Measurements from ENCODE around the gene NUDT14.

The NUDT14 gene

GRCh38 chr14:105168496-105168978, 12.6 kb downstream of the NUDT14 start, which contains the start of gene JAG2:
TSS of gene JAG2 (minus strand) at chr14:105168776. CDS start at chr14:105168420, 356 bp downstream.
- Mint-ChIP-seq H3K4me1 (peaks cover 19% of the 10 kb centered on the region), H3K9me3 (no peaks in the 10 kb centered on the region), H3K27ac (no peak within 1 kb of the TSS), H3K27me3 (peaks cover 84% of the 10 kb centered on the region), H3K4me3 (peak within 1 kb of the TSS; percentile 72), H3K36me3 (no peaks in the 10 kb centered on the region)
- DNase-seq, result peak; percentile 76
- CTCF ChIA-PET, result interaction anchor here (0.8 to 1.4 kb wide), 4 partner anchors 19 to 321 kb away, joined by 3 read pairs; no protein-coding TSS in a partner anchor

- peak overlapping the region; percentile 61 for H3K4me3 Mint-ChIP-seq
- DNase-seq, result no peak
- CTCF ChIA-PET, result interaction anchor here (0.8 to 0.9 kb wide), 2 partner anchors 20 to 78 kb away, joined by 3 read pairs; no protein-coding TSS in a partner anchor
- peaks cover 80% of the 10 kb centered on the region for H3K27me3 Mint-ChIP-seq
- peaks cover 16% of the 10 kb centered on the region for H3K4me1 Mint-ChIP-seq
- H3K9me3 Mint-ChIP-seq, result no peaks in the 10 kb centered on the region
- H3K27ac Mint-ChIP-seq, result no peak overlapping the region
- no peaks in the 10 kb centered on the region for H3K36me3 Mint-ChIP-seq
These were observed 13.1 kb downstream of the NUDT14 start for GRCh38 chr14:105168093-105168420.

- Mint-ChIP-seq H3K4me3 (peak overlapping the region; percentile 61), H3K27me3 (peaks cover 76% of the 10 kb centered on the region), H3K27ac (no peak overlapping the region), H3K4me1 (peaks cover 16% of the 10 kb centered on the region), H3K9me3 (no peaks in the 10 kb centered on the region), H3K36me3 (no peaks in the 10 kb centered on the region)
- peak; percentile 43 for DNase-seq
- CTCF ChIA-PET, result interaction anchor here (0.8 to 0.9 kb wide), 2 partner anchors 20 to 77 kb away, joined by 3 read pairs; no protein-coding TSS in a partner anchor
These were observed 13.6 kb downstream of the NUDT14 start for GRCh38 chr14:105167303-105168092.

GRCh38 chr14:105166571-105167302, 14.4 kb downstream of the NUDT14 start:
- Mint-ChIP-seq H3K27ac (no peak overlapping the region), H3K9me3 (no peaks in the 10 kb centered on the region), H3K27me3 (peaks cover 70% of the 10 kb centered on the region), H3K4me1 (peaks cover 14% of the 10 kb centered on the region), H3K4me3 (peak overlapping the region; percentile 52), H3K36me3 (no peaks in the 10 kb centered on the region)
- CTCF ChIA-PET, result no interaction called here
- no peak for DNase-seq

GRCh38 chr14:105165761-105166485, 15.2 kb downstream of the NUDT14 start:
- no peak for DNase-seq
- CTCF ChIA-PET, result interaction anchor here (1.5 kb wide), 1 partner anchor 10 kb away, joined by 3 read pairs; no protein-coding TSS in a partner anchor
- Mint-ChIP-seq H3K4me3 (no peak overlapping the region), H3K4me1 (peaks cover 14% of the 10 kb centered on the region), H3K36me3 (no peaks in the 10 kb centered on the region), H3K9me3 (no peaks in the 10 kb centered on the region), H3K27ac (no peak overlapping the region), H3K27me3 (peaks cover 67% of the 10 kb centered on the region)

GRCh38 chr14:105165134-105165704, 15.9 kb downstream of the NUDT14 start:
- Mint-ChIP-seq H3K4me3 (no peak overlapping the region), H3K9me3 (no peaks in the 10 kb centered on the region), H3K27ac (no peak overlapping the region), H3K4me1 (peaks cover 11% of the 10 kb centered on the region), H3K27me3 (peaks cover 60% of the 10 kb centered on the region), H3K36me3 (no peaks in the 10 kb centered on the region)
- DNase-seq, result no peak
- CTCF ChIA-PET, result interaction anchor here (1.4 to 1.5 kb wide), 2 partner anchors 11 to 186 kb away, joined by 3 to 4 read pairs; no protein-coding TSS in a partner anchor

GRCh38 chr14:105163040-105163742, 17.9 kb downstream of the NUDT14 start:
- CTCF ChIA-PET, result no interaction called here
- no peak overlapping the region for H3K4me3 Mint-ChIP-seq
- H3K36me3 Mint-ChIP-seq, result no peaks in the 10 kb centered on the region
- H3K9me3 Mint-ChIP-seq, result no peaks in the 10 kb centered on the region
- no peaks in the 10 kb centered on the region for H3K4me1 Mint-ChIP-seq
- DNase-seq, result no peak
- no peak overlapping the region for H3K27ac Mint-ChIP-seq
- peaks cover 42% of the 10 kb centered on the region for H3K27me3 Mint-ChIP-seq

GRCh38 chr14:105162669-105162979, 18.5 kb downstream of the NUDT14 start:
- no peak for DNase-seq
- no peak overlapping the region for H3K4me3 Mint-ChIP-seq
- CTCF ChIA-PET, result no interaction called here
- H3K36me3 Mint-ChIP-seq, result no peaks in the 10 kb centered on the region
- H3K9me3 Mint-ChIP-seq, result no peaks in the 10 kb centered on the region
- peaks cover 38% of the 10 kb centered on the region for H3K27me3 Mint-ChIP-seq
- H3K4me1 Mint-ChIP-seq, result no peaks in the 10 kb centered on the region
- H3K27ac Mint-ChIP-seq, result no peak overlapping the region

- Mint-ChIP-seq H3K9me3 (no peaks in the 10 kb centered on the region), H3K27ac (no peak overlapping the region), H3K27me3 (peaks cover 35% of the 10 kb centered on the region), H3K4me1 (no peaks in the 10 kb centered on the region), H3K4me3 (no peak overlapping the region), H3K36me3 (no peaks in the 10 kb centered on the region)
- DNase-seq, result peak; percentile 41
- CTCF ChIA-PET, result no interaction called here
These were observed 19.0 kb downstream of the NUDT14 start for GRCh38 chr14:105161964-105162668.

GRCh38 chr14:105161309-105161708, 19.8 kb downstream of the NUDT14 start:
- no peak for DNase-seq
- no peaks in the 10 kb centered on the region for H3K4me1 Mint-ChIP-seq
- CTCF ChIA-PET, result no interaction called here
- peaks cover 29% of the 10 kb centered on the region for H3K27me3 Mint-ChIP-seq
- H3K27ac Mint-ChIP-seq, result no peak overlapping the region
- H3K4me3 Mint-ChIP-seq, result no peak overlapping the region
- no peaks in the 10 kb centered on the region for H3K36me3 Mint-ChIP-seq
- H3K9me3 Mint-ChIP-seq, result no peaks in the 10 kb centered on the region

GRCh38 chr14:105160776-105161175, 20.3 kb downstream of the NUDT14 start:
- no peaks in the 10 kb centered on the region for H3K36me3 Mint-ChIP-seq
- H3K9me3 Mint-ChIP-seq, result no peaks in the 10 kb centered on the region
- DNase-seq, result no peak
- H3K27ac Mint-ChIP-seq, result no peak overlapping the region
- peaks cover 26% of the 10 kb centered on the region for H3K27me3 Mint-ChIP-seq
- no peaks in the 10 kb centered on the region for H3K4me1 Mint-ChIP-seq
- CTCF ChIA-PET, result no interaction called here
- no peak overlapping the region for H3K4me3 Mint-ChIP-seq

GRCh38 chr14:105159344-105159743, 21.8 kb downstream of the NUDT14 start:
- H3K36me3 Mint-ChIP-seq, result no peaks in the 10 kb centered on the region
- no peak overlapping the region for H3K4me3 Mint-ChIP-seq
- H3K27ac Mint-ChIP-seq, result no peak overlapping the region
- DNase-seq, result no peak
- peaks cover 12% of the 10 kb centered on the region for H3K27me3 Mint-ChIP-seq
- no peaks in the 10 kb centered on the region for H3K4me1 Mint-ChIP-seq
- H3K9me3 Mint-ChIP-seq, result no peaks in the 10 kb centered on the region
- CTCF ChIA-PET, result no interaction called here

- H3K36me3 Mint-ChIP-seq, result no peaks in the 10 kb centered on the region
- CTCF ChIA-PET, result no interaction called here
- DNase-seq, result no peak
- H3K4me1 Mint-ChIP-seq, result no peaks in the 10 kb centered on the region
- peaks cover 9% of the 10 kb centered on the region for H3K27me3 Mint-ChIP-seq
- H3K4me3 Mint-ChIP-seq, result no peak overlapping the region
- no peak overlapping the region for H3K27ac Mint-ChIP-seq
- H3K9me3 Mint-ChIP-seq, result no peaks in the 10 kb centered on the region
These were observed 22.3 kb downstream of the NUDT14 start for GRCh38 chr14:105158794-105159193.

Data from activated naive CD4-positive, alpha-beta T cell treated with anti-CD3 and anti-CD28 coated beads, Interleukin-2, amount 10 ng/mL, durations not matched to agents 7 days and 5 days (primary cell).